Neural cell (in vitro differentiated cells): ENCODE measurements around the gene ZNF521. TPM values are rescaled to one million over a fixed set of nuclear protein-coding genes. Genes with fewer than 3 reads are reported as not detected.

Experiments
- H2AFZ ChIP-seq: fragments of 200-600, 300-800 bp; sonication (generic), shearing (Covaris generic); 2 replicates; pipeline ENCODE4 v1.6.0; 2014; ENCODE audit warnings: low read depth, mild to moderate bottlenecking, antibody characterized with exemption, low read length, moderate library complexity
- H3F3A ChIP-seq: fragments of 200-600 bp; shearing (Covaris generic); 2 replicates; pipeline ENCODE4 v1.6.1; 2016; ENCODE audit warnings: mild to moderate bottlenecking, moderate library complexity, mixed read lengths, antibody characterized with exemption, low read length; ENCODE audit not compliant: insufficient read depth, poor library complexity, severe bottlenecking
- H3K27ac ChIP-seq: fragments of 200-600, 300-800 bp; sonication (generic), shearing (Covaris generic); 2 replicates; pipeline ENCODE4 v1.5.1; 2014; ENCODE audit warnings: mild to moderate bottlenecking, low read length, moderate library complexity
- H3K27me3 ChIP-seq: fragments of 300-800, 200-600 bp; sonication (generic), shearing (Covaris generic); 2 replicates; pipeline ENCODE4 v1.6.0; 2014; ENCODE audit warnings: mild to moderate bottlenecking, low read depth, low read length, moderate library complexity; ENCODE audit not compliant: insufficient read depth
- H3K36me3 ChIP-seq: fragments of 300-800, 200-600 bp; sonication (generic), shearing (Covaris generic); 2 replicates; pipeline ENCODE4 v1.5.1; 2014; ENCODE audit warnings: mild to moderate bottlenecking, antibody characterized with exemption, low read length, moderate library complexity; ENCODE audit not compliant: insufficient read depth
- H3K4me2 ChIP-seq: fragments of 300-800, 200-600 bp; sonication (generic), shearing (Covaris generic); 2 replicates; pipeline ENCODE4 v1.6.0; 2014; ENCODE audit warnings: mild to moderate bottlenecking, low read length
- H3K4me3 ChIP-seq: fragments of 300-800, 200-600 bp; sonication (generic), shearing (Covaris generic); 2 replicates; pipeline ENCODE4 v1.5.1; 2014; ENCODE audit warnings: mild to moderate bottlenecking, low read length, moderate library complexity
- H3K79me2 ChIP-seq: fragments of 200-600 bp; shearing (Covaris generic); replicated peaks from 2 replicates; pipeline ENCODE4 v1.6.0; 2014; ENCODE audit warnings: mild to moderate bottlenecking, low read length, moderate library complexity; ENCODE audit not compliant: insufficient read depth
- H3K9ac ChIP-seq: fragments of 300-800, 200-600 bp; sonication (generic), shearing (Covaris generic); 2 replicates; pipeline ENCODE4 v1.6.1; 2016; ENCODE audit warnings: mild to moderate bottlenecking, low read length, mixed read lengths
- H3K9me2 ChIP-seq: fragments of 200-600 bp; shearing (Covaris generic); 2 replicates; pipeline ENCODE4 v1.6.1; 2016; ENCODE audit warnings: mild to moderate bottlenecking, low read length, mixed read lengths; ENCODE audit not compliant: insufficient read depth
- H3K9me3 ChIP-seq: fragments of 200-600, 300-800 bp; sonication (generic), shearing (Covaris generic); 2 replicates; pipeline ENCODE4 v1.6.1; 2016; ENCODE audit warnings: mild to moderate bottlenecking, mixed run types, low read length, moderate library complexity, mixed read lengths
- H4K20me1 ChIP-seq: fragments of 200-600 bp; shearing (Covaris generic); 2 replicates; pipeline ENCODE4 v1.6.1; 2016; ENCODE audit warnings: mild to moderate bottlenecking, mixed run types; ENCODE audit not compliant: insufficient read depth
- CTCF ChIP-seq: fragments of 450-650 bp; IDR thresholded peaks from 2 replicates; pipeline ENCODE4 v1.5.1; 2014; ENCODE audit warnings: antibody characterized with exemption, mild to moderate bottlenecking, moderate library complexity; ENCODE audit not compliant: poor library complexity, severe bottlenecking
- EP300 ChIP-seq: fragments of 450-650 bp; conservative IDR thresholded peaks from 2 replicates; pipeline ENCODE4 v1.6.1; 2014; ENCODE audit warnings: antibody characterized with exemption, mild to moderate bottlenecking, moderate library complexity; ENCODE audit not compliant: poor library complexity, severe bottlenecking
- EZH2 ChIP-seq: fragments of 200-600, 300-800 bp; shearing (Covaris generic), sonication (generic); IDR thresholded peaks from 2 replicates; pipeline ENCODE4 v1.6.1; 2014; ENCODE audit warnings: antibody characterized with exemption, low read length, borderline replicate concordance, mild to moderate bottlenecking; ENCODE audit not compliant: insufficient read depth, poor library complexity, severe bottlenecking
- MXI1 ChIP-seq: fragments of 450-650 bp; conservative IDR thresholded peaks from 2 replicates; pipeline ENCODE4 v1.6.1; 2014; ENCODE audit warnings: antibody characterized with exemption, mild to moderate bottlenecking; ENCODE audit not compliant: poor library complexity, severe bottlenecking
- POLR2AphosphoS5 ChIP-seq: IDR thresholded peaks from 2 replicates; pipeline ENCODE4 v1.6.1; 2012
- RAD21 ChIP-seq: fragments of 450-650 bp; conservative IDR thresholded peaks from 2 replicates; pipeline ENCODE4 v1.6.1; 2014; ENCODE audit warnings: antibody characterized with exemption, mild to moderate bottlenecking, moderate library complexity
- REST ChIP-seq: IDR thresholded peaks from 2 replicates; pipeline ENCODE4 v1.6.1; 2012; ENCODE audit warnings: borderline replicate concordance
- SMC3 ChIP-seq: fragments of 450-650 bp; conservative IDR thresholded peaks from 2 replicates; pipeline ENCODE4 v1.6.1; 2014; ENCODE audit warnings: antibody characterized with exemption, mild to moderate bottlenecking, moderate library complexity; ENCODE audit not compliant: poor library complexity
- TAF1 ChIP-seq: IDR thresholded peaks from 2 replicates; pipeline ENCODE4 v1.6.1; 2012; ENCODE audit warnings: low read depth
- polyA plus RNA-seq: library from polyadenylated mRNA; depleted of rRNA; stranded (reverse); fragments of >200 nt; gene quantifications from 2 replicates; pipeline ENCODE4 v1.2.3, GENCODE V29; 2014

The ZNF521 gene
- polyA plus RNA-seq, 1 donor from 2014 or later, result 101 TPM

DNA sequence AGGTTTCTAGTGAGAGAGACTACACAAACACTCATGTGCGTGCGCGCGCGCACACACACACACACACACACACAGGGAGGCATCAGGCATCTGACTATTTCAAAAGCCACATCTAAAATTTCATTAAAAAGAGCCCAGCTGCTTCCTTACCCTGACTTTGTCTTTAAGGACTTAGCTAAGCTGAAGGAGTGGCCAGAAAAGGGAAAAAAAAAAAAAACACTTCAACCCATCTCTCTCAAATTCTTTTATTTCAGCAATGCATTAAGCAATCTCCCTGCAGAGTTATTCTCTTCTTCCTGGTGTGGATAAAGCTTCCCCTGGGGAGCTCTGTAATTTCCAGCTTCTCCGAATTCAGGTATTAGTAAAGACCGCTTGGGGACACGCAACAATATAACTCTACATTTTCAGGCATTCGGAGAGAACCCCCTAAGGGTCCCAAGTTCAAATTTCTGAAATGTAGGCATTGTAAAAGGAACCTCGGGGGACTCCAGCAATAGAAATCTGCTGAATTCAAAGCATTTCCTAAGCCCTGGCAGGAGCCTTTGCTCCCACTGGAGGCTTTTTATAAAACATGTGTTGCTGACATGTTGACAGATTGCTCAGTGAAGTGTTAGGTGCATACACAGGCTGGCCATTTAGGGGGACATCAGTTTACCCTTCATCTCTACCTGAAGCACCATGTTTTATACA, 67.0 kb downstream of the ZNF521 start:
- no peaks in the 10 kb centered on the region for H3K36me3 ChIP-seq
- TF ChIP-seq CTCF (no peak), RAD21 (peak; percentile 14), MXI1 (no peak), TAF1 (no peak)

DNA sequence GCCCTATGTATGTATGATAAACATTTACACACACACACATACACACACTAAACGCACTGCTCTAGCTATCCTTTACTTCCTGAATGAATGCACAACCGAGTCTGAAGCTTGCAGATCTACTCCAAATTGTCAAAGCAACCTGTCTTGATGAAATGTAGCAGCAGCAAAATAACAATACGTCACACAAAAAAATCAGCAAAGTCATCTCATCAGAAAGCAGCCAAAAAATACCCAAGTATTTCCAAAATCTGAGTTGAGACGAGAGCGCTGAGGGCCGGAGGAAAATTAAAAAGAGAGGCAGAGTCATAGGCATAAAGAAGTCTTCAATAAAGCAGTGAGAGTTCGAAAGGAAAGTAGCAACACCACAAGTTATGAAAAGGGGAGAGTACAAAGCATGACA, 67.7 kb downstream of the ZNF521 start:
- Histone ChIP-seq H3K4me2 (peak overlapping the region; percentile 74), H3K27ac (peak overlapping the region; percentile 68), H3K27me3 (no peaks in the 10 kb centered on the region), H3F3A (peaks cover 23% of the 10 kb centered on the region), H3K9ac (peak overlapping the region; percentile 22), H3K9me3 (no peaks in the 10 kb centered on the region), H2AFZ (no peak overlapping the region), H3K36me3 (no peaks in the 10 kb centered on the region), H4K20me1 (no peaks in the 10 kb centered on the region), H3K79me2 (peaks cover 41% of the 10 kb centered on the region), H3K9me2 (no peaks in the 10 kb centered on the region), H3K4me3 (peak overlapping the region; percentile 53)
- TF ChIP-seq CTCF (no peak), EZH2 (no peak), TAF1 (no peak), POLR2AphosphoS5 (no peak), EP300 (no peak), SMC3 (no peak), RAD21 (no peak)

More for the DNA sequence above, 67.0 kb downstream of the ZNF521 start:
- Histone ChIP-seq H2AFZ (no peak overlapping the region), H3K27ac (peak overlapping the region; percentile 68), H4K20me1 (no peaks in the 10 kb centered on the region), H3K9me3 (no peaks in the 10 kb centered on the region), H3K4me2 (peak overlapping the region; percentile 74), H3F3A (peaks cover 23% of the 10 kb centered on the region), H3K9me2 (no peaks in the 10 kb centered on the region), H3K79me2 (peaks cover 35% of the 10 kb centered on the region), H3K9ac (peak overlapping the region; percentile 22), H3K27me3 (no peaks in the 10 kb centered on the region), H3K4me3 (peak overlapping the region; percentile 53)

GRCh38 chr18:25283781-25284180, 68.2 kb downstream of the ZNF521 start:
- Histone ChIP-seq H4K20me1 (no peaks in the 10 kb centered on the region), H3K9me2 (no peaks in the 10 kb centered on the region), H3K27ac (peak overlapping the region; percentile 68), H3K4me2 (no peak overlapping the region), H3K4me3 (peak overlapping the region; percentile 53), H3K27me3 (no peaks in the 10 kb centered on the region), H3K9ac (no peak overlapping the region), H3F3A (peaks cover 23% of the 10 kb centered on the region), H3K79me2 (peaks cover 43% of the 10 kb centered on the region), H3K9me3 (no peaks in the 10 kb centered on the region), H3K36me3 (no peaks in the 10 kb centered on the region), H2AFZ (no peak overlapping the region)
- no peak for TF ChIP-seq RAD21
- no peak for TF ChIP-seq REST
- TF ChIP-seq TAF1, result no peak
